ENCODE data around the gene BPI. TPM values are rescaled to one million over a fixed set of nuclear protein-coding genes. Genes with fewer than 3 reads are reported as not detected.
"Not testable (repeated sequence)": the region's sequence is repeated elsewhere in the genome, so short reads cannot be mapped to it uniquely, and the experiment has no call there.

BPI gene
- total RNA-seq, 2 donors from 2014 or later, result not detected

DNA sequence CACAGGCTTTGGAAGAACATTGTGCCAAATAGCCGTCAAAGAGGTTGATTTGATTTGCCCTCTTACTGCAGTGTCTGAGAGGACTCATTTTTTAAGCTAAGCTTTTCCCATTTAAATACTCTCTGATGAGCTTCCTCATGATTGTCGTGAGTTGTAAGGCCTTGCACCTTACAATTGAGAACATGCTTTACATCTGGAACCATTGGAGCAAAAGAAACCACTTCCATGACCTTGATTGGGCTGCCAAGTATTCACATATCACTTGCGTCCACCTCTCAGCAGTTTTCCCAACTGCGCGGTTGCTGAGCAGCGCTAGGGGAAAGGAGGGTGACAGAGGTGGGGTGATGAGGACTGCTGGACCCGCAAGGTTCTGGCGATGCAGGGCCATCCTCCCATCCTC is 30.1 kb downstream of the BPI start:
- Histone ChIP-seq H3K4me3 (no peak overlapping the region), H3K36me3 (no peaks in the 10 kb centered on the region), H3K9me3 (no peaks in the 10 kb centered on the region), H3K4me1 (no peaks in the 10 kb centered on the region), H3K27me3 (no peaks in the 10 kb centered on the region), H3K27ac (no peak overlapping the region), H3K9ac (ENCODE audit: low read depth in 2 of 2, low read length in 2 of 2) (no peak overlapping the region)
- no peak for DNase-seq
- no peak for TF ChIP-seq CTCF (IDR thresholded peaks at IDR 0.05)
- intact Hi-C loops (cut with DNase I), result no loop called here

DNA sequence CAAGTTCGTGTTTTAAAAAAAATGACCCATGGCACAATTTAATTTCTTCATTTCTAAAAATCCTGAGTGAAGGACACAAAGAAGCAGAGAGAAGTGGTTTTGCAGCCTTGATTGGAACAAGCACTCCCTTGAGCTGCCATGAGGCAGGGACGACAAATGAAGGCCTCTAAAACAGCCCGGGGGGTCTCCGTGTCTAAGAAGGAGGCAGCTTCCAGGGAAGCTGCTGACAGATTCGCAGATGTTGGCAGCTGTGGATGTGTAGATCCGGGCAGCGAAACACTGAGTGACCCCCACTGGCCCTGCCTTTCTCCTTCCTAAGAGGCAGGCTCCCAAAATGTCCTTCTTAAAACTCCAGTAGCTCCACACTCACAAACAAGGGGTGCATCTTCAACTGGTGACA is 32.8 kb downstream of the BPI start:
- Histone ChIP-seq H3K27me3 (no peaks in the 10 kb centered on the region), H3K9ac (ENCODE audit: low read depth in 2 of 2, low read length in 2 of 2) (no peak overlapping the region), H3K36me3 (no peaks in the 10 kb centered on the region), H3K4me1 (no peaks in the 10 kb centered on the region), H3K4me3 (no peak overlapping the region), H3K9me3 (no peaks in the 10 kb centered on the region), H3K27ac (no peak overlapping the region)
- TF ChIP-seq CTCF (IDR thresholded peaks at IDR 0.05), result no peak
- intact Hi-C loops (cut with DNase I), result no loop called here
- no peak for DNase-seq

DNA sequence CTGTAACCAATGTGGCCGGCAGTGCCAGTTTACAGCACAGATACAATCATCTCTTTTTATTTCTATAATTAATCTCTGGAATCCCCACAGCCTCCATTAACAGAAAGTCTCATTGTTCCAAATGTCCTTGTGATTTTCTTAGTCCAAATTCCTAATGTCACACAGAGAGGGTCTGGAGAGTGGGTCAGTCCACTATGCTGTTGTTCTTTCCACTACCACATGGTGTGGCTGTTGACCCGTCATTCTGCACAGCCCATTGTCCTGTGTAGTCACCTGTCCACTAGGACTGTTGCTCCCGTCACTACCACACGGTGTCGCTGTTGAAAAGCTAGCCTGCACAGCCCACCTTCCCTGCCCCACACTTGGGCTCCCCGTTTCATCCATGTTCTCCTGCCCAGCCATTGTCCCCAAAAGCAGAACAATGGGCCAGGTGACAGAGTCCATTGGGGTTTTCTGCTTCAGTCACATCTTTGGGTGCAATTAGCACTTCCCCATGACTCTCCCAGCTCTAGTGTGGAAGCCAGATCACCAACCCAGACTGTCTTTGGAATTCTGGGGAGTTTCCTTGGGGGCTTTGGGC is 33.7 kb downstream of the BPI start:
- peak; percentile 38 for DNase-seq
- intact Hi-C loops (cut with DNase I), result no loop called here
- no peaks in the 10 kb centered on the region for H3K36me3 ChIP-seq

DNA sequence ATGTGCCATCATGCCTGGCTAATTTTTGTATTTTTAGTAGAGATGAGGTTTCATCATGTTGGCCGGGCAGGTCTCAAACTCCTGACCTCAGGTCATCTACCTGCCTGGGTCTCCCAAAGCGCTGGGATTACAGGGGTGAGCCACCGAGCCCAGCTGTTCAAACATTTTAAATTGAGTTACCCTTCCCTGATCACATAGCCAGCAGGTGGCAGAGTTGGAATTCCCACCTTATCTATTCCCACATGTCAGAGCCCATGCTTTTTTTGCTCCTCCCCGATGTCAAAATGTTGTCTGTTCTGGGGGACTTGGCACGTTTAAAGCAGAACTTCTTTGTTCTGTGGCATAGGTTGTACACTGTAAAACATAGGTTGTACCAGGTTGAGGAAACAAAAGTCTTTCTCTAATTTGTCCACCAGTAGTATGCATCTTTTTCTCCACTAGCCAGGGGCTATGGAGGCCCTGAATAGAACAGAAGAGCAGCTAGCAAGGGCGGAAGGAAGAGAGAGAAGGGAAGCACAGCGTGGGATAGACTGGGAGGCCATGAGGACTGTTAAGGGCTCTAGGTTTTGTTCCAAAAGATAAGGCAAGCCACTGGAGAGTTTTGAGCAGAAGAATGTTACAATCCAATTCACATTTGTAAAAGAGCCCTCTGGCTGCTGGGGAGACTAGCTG is 35.0 kb downstream of the BPI start:
- intact Hi-C loops (cut with DNase I), result no loop called here
- H3K27ac ChIP-seq, result no peak overlapping the region
- no peak for DNase-seq

More for the DNA sequence above, 33.7 kb downstream of the BPI start:
- TF ChIP-seq CTCF (IDR thresholded peaks at IDR 0.05), result peak; percentile 20
- H3K4me3 ChIP-seq, result no peak overlapping the region
- no peak overlapping the region for H3K27ac ChIP-seq
- no peaks in the 10 kb centered on the region for H3K27me3 ChIP-seq
- H3K4me1 ChIP-seq, result no peaks in the 10 kb centered on the region
- H3K9ac ChIP-seq (ENCODE audit: low read depth in 2 of 2, low read length in 2 of 2), result no peak overlapping the region
- H3K9me3 ChIP-seq, result no peaks in the 10 kb centered on the region

DNA sequence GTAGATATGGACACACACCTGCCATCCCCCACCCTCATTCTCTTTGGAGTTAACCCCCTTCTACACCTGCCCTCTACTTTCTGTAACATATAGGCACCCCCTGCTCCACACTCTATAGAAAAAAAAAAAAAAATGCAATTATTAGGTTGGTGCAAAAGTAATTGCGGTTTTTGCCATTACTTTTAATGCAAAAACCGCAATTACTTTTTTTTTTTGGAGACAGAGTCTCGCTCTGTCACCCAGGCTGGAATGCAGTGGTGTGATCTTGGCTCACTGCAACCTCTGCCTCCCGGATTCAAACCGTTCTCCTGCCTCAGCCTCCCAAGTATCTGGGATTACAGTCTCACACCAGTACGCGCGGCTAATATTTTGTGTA is 35.6 kb downstream of the BPI start:
- H3K4me3 ChIP-seq; H3K9ac ChIP-seq (ENCODE audit: low read depth in 2 of 2, low read length in 2 of 2); H3K27me3 ChIP-seq; DNase-seq; H3K4me1 ChIP-seq; H3K36me3 ChIP-seq; intact Hi-C loops (cut with DNase I); H3K9me3 ChIP-seq; H3K27ac ChIP-seq: not testable (repeated sequence)

More for the DNA sequence above, 35.0 kb downstream of the BPI start:
- TF ChIP-seq CTCF (IDR thresholded peaks at IDR 0.05), result no peak
- Histone ChIP-seq H3K4me1 (peaks cover 3% of the 10 kb centered on the region), H3K9ac (ENCODE audit: low read depth in 2 of 2, low read length in 2 of 2) (no peak overlapping the region), H3K36me3 (no peaks in the 10 kb centered on the region), H3K27me3 (no peaks in the 10 kb centered on the region), H3K4me3 (no peak overlapping the region), H3K9me3 (no peaks in the 10 kb centered on the region)

DNA sequence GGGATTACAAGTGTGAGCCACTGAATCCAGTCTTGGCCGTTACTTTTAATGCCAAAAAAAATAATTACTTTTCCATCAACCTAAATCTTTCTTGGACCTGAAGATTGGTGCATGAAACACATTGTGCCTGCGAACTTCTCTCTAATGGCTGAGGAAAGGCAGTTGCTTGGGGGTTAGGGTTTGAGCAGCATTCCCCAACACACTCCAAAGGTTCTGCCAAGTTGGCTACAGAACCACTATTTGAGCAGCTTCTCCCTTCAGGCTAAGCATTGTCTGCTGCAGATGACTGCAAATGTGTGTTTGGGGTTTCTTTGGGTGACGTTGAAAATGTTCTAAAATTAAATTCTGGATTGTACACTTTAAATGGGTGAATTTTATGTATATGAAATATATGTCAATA is 36.0 kb downstream of the BPI start:
- Histone ChIP-seq H3K4me1 (peaks cover 3% of the 10 kb centered on the region), H3K27me3 (no peaks in the 10 kb centered on the region), H3K36me3 (no peaks in the 10 kb centered on the region), H3K4me3 (no peak overlapping the region), H3K9ac (ENCODE audit: low read depth in 2 of 2, low read length in 2 of 2) (no peak overlapping the region), H3K9me3 (no peaks in the 10 kb centered on the region), H3K27ac (no peak overlapping the region)
- TF ChIP-seq CTCF (IDR thresholded peaks at IDR 0.05), result no peak
- intact Hi-C loops (cut with DNase I), result no loop called here
- no peak for DNase-seq

Data from colonic mucosa (tissue), 4 donors.